NCI-H2107 treated with DMSO at 0.1 percent for 48 hours (cell line): Measurements from ENCODE around the gene PHKA2.

Experiments used
- DNase-seq: peaks from one replicate; lab custom pipeline; 2025; ENCODE audit not compliant: unreplicated experiment; lab: John Stamatoyannopoulos, UW

The PHKA2 gene

GRCh38 chrX:18973527-18974192 lies 10.3 kb downstream of the PHKA2 start:
- DNase-seq, result no peak

- DNase-seq, result no peak
These were observed 12.4 kb downstream of the PHKA2 start for GRCh38 chrX:18971506-18971905.

GRCh38 chrX:18970465-18970864 lies 13.4 kb downstream of the PHKA2 start:
- no peak for DNase-seq

GRCh38 chrX:18966624-18967023 lies 17.3 kb downstream of the PHKA2 start:
- no peak for DNase-seq

GRCh38 chrX:18964901-18965300 lies 19.0 kb downstream of the PHKA2 start:
- no peak for DNase-seq

GRCh38 chrX:18964026-18964425 lies 19.9 kb downstream of the PHKA2 start:
- no peak for DNase-seq

GRCh38 chrX:18962329-18962728 lies 21.6 kb downstream of the PHKA2 start:
- no peak for DNase-seq

- DNase-seq, result no peak
These were observed 22.2 kb downstream of the PHKA2 start for GRCh38 chrX:18961686-18962085.

GRCh38 chrX:18956303-18957032 lies 27.4 kb downstream of the PHKA2 start:
- no peak for DNase-seq

- no peak for DNase-seq
These were observed 28.2 kb downstream of the PHKA2 start for GRCh38 chrX:18955676-18956075.

GRCh38 chrX:18951032-18951431 lies 32.9 kb downstream of the PHKA2 start:
- no peak for DNase-seq

- DNase-seq, result no peak
These were observed 34.0 kb downstream of the PHKA2 start for GRCh38 chrX:18949944-18950301.

- DNase-seq, result no peak
These were observed 34.5 kb downstream of the PHKA2 start for GRCh38 chrX:18949291-18949943.

- DNase-seq, result no peak
These were observed 37.3 kb downstream of the PHKA2 start for GRCh38 chrX:18946611-18947010.

- DNase-seq, result no peak
These were observed 37.8 kb downstream of the PHKA2 start for GRCh38 chrX:18946157-18946556.

GRCh38 chrX:18945483-18945882 lies 38.4 kb downstream of the PHKA2 start:
- no peak for DNase-seq

GRCh38 chrX:18944482-18944881 lies 39.4 kb downstream of the PHKA2 start:
- DNase-seq, result no peak

- no peak for DNase-seq
These were observed 42.0 kb downstream of the PHKA2 start for GRCh38 chrX:18941896-18942295.

- DNase-seq, result peak; percentile 4
These were observed 45.2 kb downstream of the PHKA2 start for GRCh38 chrX:18938710-18939109.

GRCh38 chrX:18937173-18937572 lies 46.7 kb downstream of the PHKA2 start:
- DNase-seq, result no peak

GRCh38 chrX:18935893-18936292 lies 48.0 kb downstream of the PHKA2 start:
- no peak for DNase-seq

GRCh38 chrX:18934708-18935107 lies 49.2 kb downstream of the PHKA2 start:
- no peak for DNase-seq
